Measurements from ENCODE around the gene AMER3. TPM values are rescaled to one million over a fixed set of nuclear protein-coding genes. Genes with fewer than 3 reads are reported as not detected.

The AMER3 gene
- total RNA-seq, 6 experiments from 2014 or later, result not detected

GRCh38 chr2:130762031-130762909 lies 6.9 kb downstream of the AMER3 start:
- H3K27me3 ChIP-seq, result no peaks in the 10 kb centered on the region
- no peak for TF ChIP-seq POLR2A (IDR thresholded peaks at IDR 0.05)
- TF ChIP-seq CTCF (IDR thresholded peaks at IDR 0.05), result no peak
- ATAC-seq, result no peak
- no CpG with 5 or more reads among the region's 37 CpGs for WGBS (ENCODE audit: insufficient coverage, low coverage, low lambda C conversion rate, missing lambda C conversion rate)
- no peaks in the 10 kb centered on the region for H3K9me3 ChIP-seq
- DNase-seq, result no peak
- no peak overlapping the region for H3K27ac ChIP-seq
- H3K4me3 ChIP-seq, result no peak overlapping the region
- intact Hi-C loops (cut with DNase I), result no loop called here
- no peaks in the 10 kb centered on the region for H3K36me3 ChIP-seq
- H3K4me1 ChIP-seq, result no peaks in the 10 kb centered on the region

- Histone ChIP-seq H3K9me3 (no peaks in the 10 kb centered on the region), H3K4me3 (no peak overlapping the region), H3K36me3 (no peaks in the 10 kb centered on the region), H3K27ac (no peak overlapping the region), H3K27me3 (no peaks in the 10 kb centered on the region), H3K4me1 (no peaks in the 10 kb centered on the region)
- TF ChIP-seq POLR2A (IDR thresholded peaks at IDR 0.05) (no peak), CTCF (IDR thresholded peaks at IDR 0.05) (no peak)
- WGBS (ENCODE audit: insufficient coverage, low coverage, low lambda C conversion rate, missing lambda C conversion rate), result 80% methylated on average over 1 of the region's 22 CpGs
- no peak for ATAC-seq
- DNase-seq, result no peak
- intact Hi-C loops (cut with DNase I), result no loop called here
These were observed 7.6 kb downstream of the AMER3 start for GRCh38 chr2:130762910-130763385.

- H3K27me3 ChIP-seq, result no peaks in the 10 kb centered on the region
- H3K4me3 ChIP-seq, result no peak overlapping the region
- DNase-seq, result no peak
- no peaks in the 10 kb centered on the region for H3K9me3 ChIP-seq
- intact Hi-C loops (cut with DNase I), result no loop called here
- H3K4me1 ChIP-seq, result no peaks in the 10 kb centered on the region
- H3K36me3 ChIP-seq, result no peaks in the 10 kb centered on the region
- no CpG with 5 or more reads among the region's 12 CpGs for WGBS (ENCODE audit: insufficient coverage, low coverage, low lambda C conversion rate, missing lambda C conversion rate)
- no peak overlapping the region for H3K27ac ChIP-seq
- TF ChIP-seq CTCF (IDR thresholded peaks at IDR 0.05) (no peak), POLR2A (IDR thresholded peaks at IDR 0.05) (no peak)
- ATAC-seq, result no peak
These were observed 8.1 kb downstream of the AMER3 start for GRCh38 chr2:130763405-130763804.

GRCh38 chr2:130764035-130764820 lies 8.9 kb downstream of the AMER3 start:
- Histone ChIP-seq H3K4me3 (no peak overlapping the region), H3K27me3 (no peaks in the 10 kb centered on the region), H3K9me3 (no peaks in the 10 kb centered on the region), H3K36me3 (no peaks in the 10 kb centered on the region), H3K27ac (no peak overlapping the region), H3K4me1 (no peaks in the 10 kb centered on the region)
- no CpG with 5 or more reads among the region's 15 CpGs for WGBS (ENCODE audit: insufficient coverage, low coverage, low lambda C conversion rate, missing lambda C conversion rate)
- DNase-seq, result no peak
- TF ChIP-seq CTCF (IDR thresholded peaks at IDR 0.05), result no peak
- TF ChIP-seq POLR2A (IDR thresholded peaks at IDR 0.05), result no peak
- no peak for ATAC-seq
- intact Hi-C loops (cut with DNase I), result no loop called here
